ENCODE data around the gene CENPT. TPM values are rescaled to one million over a fixed set of nuclear protein-coding genes. Genes with fewer than 3 reads are reported as not detected.
A peak's percentile ranks its signal among the peaks of the same experiment; 100 is the strongest.
"Not testable (repeated sequence)": the region's sequence is repeated elsewhere in the genome, so short reads cannot be mapped to it uniquely, and the experiment has no call there.

CENPT gene
- polyA plus RNA-seq, 6 donors from 2014 or later, result 7.6 to 15.1 (median 9.2) TPM

DNA sequence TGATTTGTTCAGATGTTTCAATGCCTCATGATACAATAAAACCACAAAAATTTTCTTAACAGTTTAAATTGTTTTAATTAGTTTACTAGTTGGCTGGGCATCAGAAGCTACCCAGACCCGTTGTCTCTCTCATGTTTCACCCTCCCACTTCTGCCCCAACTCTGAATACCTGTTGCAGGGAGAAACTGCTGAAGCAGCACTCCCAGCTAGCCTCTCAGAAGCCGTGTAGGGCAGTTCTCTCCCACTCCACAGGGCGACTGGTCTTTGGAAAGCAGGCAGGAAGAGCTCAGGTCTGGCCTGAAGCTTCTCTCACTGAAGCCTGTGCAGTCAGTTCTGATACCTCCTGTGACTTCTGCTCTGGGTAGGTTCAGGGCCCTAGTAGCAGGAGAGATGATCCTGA lies 23.8 kb upstream of the CENPT start:
- DNase-seq, result no peak
- Mint-ChIP-seq H3K9me3 (no peaks in the 10 kb centered on the region), H3K36me3 (no peaks in the 10 kb centered on the region), H3K27ac (peak overlapping the region in 2 of 6 donors; percentile 43 to 54), H3K4me3 (peak overlapping the region in 5 of 8 donors; percentile 62 to 91 (median 89)), H3K4me1 (peaks cover 31 to 38% (median 37%) of the 10 kb centered on the region in 3 donors), H3K27me3 (no peaks in the 10 kb centered on the region)
- ATAC-seq (ENCODE audit: low read depth in 2 of 2), result no peak

- Mint-ChIP-seq H3K4me3 (no peak overlapping the region), H3K27ac (peak overlapping the region in 1 of 6 donors; percentile 72), H3K4me1 (peaks cover 19 to 27% (median 22%) of the 10 kb centered on the region in 3 donors), H3K9me3 (no peaks in the 10 kb centered on the region), H3K36me3 (no peaks in the 10 kb centered on the region), H3K27me3 (no peaks in the 10 kb centered on the region)
- ATAC-seq (ENCODE audit: low read depth in 2 of 2), result no peak
- no peak for DNase-seq
Observed at GRCh38 chr16:67869653-67870052, 22.2 kb upstream of the CENPT start.

GRCh38 chr16:67868290-67868689 lies 20.8 kb upstream of the CENPT start:
- Mint-ChIP-seq H3K36me3 (no peaks in the 10 kb centered on the region), H3K27me3 (no peaks in the 10 kb centered on the region), H3K4me1 (peaks cover 10 to 16% (median 11%) of the 10 kb centered on the region in 3 donors), H3K9me3 (no peaks in the 10 kb centered on the region), H3K27ac (peak overlapping the region in 1 of 6 donors; percentile 27), H3K4me3 (no peak overlapping the region)
- DNase-seq (no peak), ATAC-seq (ENCODE audit: low read depth in 2 of 2) (no peak)

DNA sequence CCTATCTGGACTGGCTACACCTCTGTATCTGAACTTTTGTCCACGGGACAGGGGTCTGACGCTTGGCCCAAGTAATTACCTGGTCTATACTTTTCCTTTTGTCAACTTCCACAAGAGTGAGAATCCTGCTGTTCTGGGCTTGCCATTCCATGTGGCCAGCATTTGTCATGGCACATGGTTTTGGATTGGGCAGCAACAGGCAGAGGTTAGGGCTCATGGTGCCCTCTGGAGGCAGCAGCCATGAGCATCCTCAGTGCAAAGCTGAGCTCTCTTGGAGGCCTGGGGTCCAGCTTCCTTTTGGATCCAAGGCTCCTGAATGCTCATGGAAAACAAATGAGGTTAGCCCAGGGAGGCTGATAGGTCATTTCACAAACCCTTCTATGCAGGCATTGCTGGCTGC lies 17.8 kb upstream of the CENPT start:
- Mint-ChIP-seq H3K4me1 (peaks cover 9 to 17% (median 9%) of the 10 kb centered on the region in 3 donors), H3K27ac (no peak overlapping the region), H3K4me3 (no peak overlapping the region), H3K36me3 (no peaks in the 10 kb centered on the region), H3K9me3 (no peaks in the 10 kb centered on the region), H3K27me3 (no peaks in the 10 kb centered on the region)
- no peak for DNase-seq
- no peak for ATAC-seq (ENCODE audit: low read depth in 2 of 2)

- no peak for DNase-seq
- no peaks in the 10 kb centered on the region for H3K36me3 Mint-ChIP-seq
- H3K27ac Mint-ChIP-seq, result peak overlapping the region in 3 of 6 donors; percentile 10 to 80 (median 36)
- no peaks in the 10 kb centered on the region for H3K9me3 Mint-ChIP-seq
- no peak for ATAC-seq (ENCODE audit: low read depth in 2 of 2)
- H3K4me3 Mint-ChIP-seq, result no peak overlapping the region
- peaks cover 9 to 17% (median 9%) of the 10 kb centered on the region in 3 donors for H3K4me1 Mint-ChIP-seq
- H3K27me3 Mint-ChIP-seq, result no peaks in the 10 kb centered on the region
Observed at GRCh38 chr16:67864594-67864993, 17.1 kb upstream of the CENPT start.

DNA sequence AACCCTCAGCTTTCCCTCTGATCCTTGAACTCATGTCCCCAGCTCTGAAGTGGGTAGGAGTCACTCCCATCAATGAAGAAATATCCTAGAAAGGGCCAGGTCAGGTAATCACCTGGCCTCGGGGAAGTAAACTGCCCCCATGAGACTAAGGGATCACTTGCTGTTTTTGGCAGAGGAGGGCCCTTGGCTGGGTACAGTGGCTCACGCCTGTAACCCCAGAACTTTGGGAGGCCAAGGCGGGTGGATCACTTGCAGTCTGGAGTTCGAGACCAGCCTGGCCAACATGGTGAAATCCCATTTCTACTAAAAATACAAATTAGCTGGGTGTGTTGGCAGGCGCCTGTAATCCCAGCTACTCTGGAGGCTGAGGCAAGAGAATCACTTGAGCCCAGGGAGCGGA lies 16.6 kb upstream of the CENPT start:
- not testable (repeated sequence) for H3K9me3 Mint-ChIP-seq; H3K4me3 Mint-ChIP-seq; H3K27me3 Mint-ChIP-seq; ATAC-seq (ENCODE audit: low read depth in 2 of 2); DNase-seq; H3K36me3 Mint-ChIP-seq
- Mint-ChIP-seq H3K4me1 (peaks cover 9 to 17% (median 10%) of the 10 kb centered on the region in 3 donors), H3K27ac (peak overlapping the region in 1 of 6 donors; percentile 10)

- no peaks in the 10 kb centered on the region for H3K27me3 Mint-ChIP-seq
- H3K9me3 Mint-ChIP-seq, result no peaks in the 10 kb centered on the region
- peaks cover 13 to 27% (median 18%) of the 10 kb centered on the region in 3 donors for H3K4me1 Mint-ChIP-seq
- H3K36me3 Mint-ChIP-seq, result no peaks in the 10 kb centered on the region
- ATAC-seq (ENCODE audit: low read depth in 2 of 2) (no peak), DNase-seq (no peak)
- H3K27ac Mint-ChIP-seq, result peak overlapping the region in 1 of 6 donors; percentile 50
- H3K4me3 Mint-ChIP-seq, result no peak overlapping the region
Observed at GRCh38 chr16:67862623-67863583, 15.4 kb upstream of the CENPT start.

- H3K27ac Mint-ChIP-seq, result peak overlapping the region in 1 of 6 donors; percentile 60
- H3K36me3 Mint-ChIP-seq, result no peaks in the 10 kb centered on the region
- H3K27me3 Mint-ChIP-seq, result no peaks in the 10 kb centered on the region
- H3K9me3 Mint-ChIP-seq, result no peaks in the 10 kb centered on the region
- ATAC-seq (ENCODE audit: low read depth in 2 of 2) (no peak), DNase-seq (no peak)
- H3K4me1 Mint-ChIP-seq, result peaks cover 23 to 37% (median 28%) of the 10 kb centered on the region in 3 donors
- H3K4me3 Mint-ChIP-seq, result no peak overlapping the region
Observed at GRCh38 chr16:67861877-67862276, 14.4 kb upstream of the CENPT start.

GRCh38 chr16:67860589-67861398 lies 13.3 kb upstream of the CENPT start:
- no peak for ATAC-seq (ENCODE audit: low read depth in 2 of 2)
- H3K4me3 Mint-ChIP-seq, result no peak overlapping the region
- DNase-seq, result no peak
- peak overlapping the region in 1 of 6 donors; percentile 11 for H3K27ac Mint-ChIP-seq
- no peaks in the 10 kb centered on the region for H3K27me3 Mint-ChIP-seq
- H3K36me3 Mint-ChIP-seq, result no peaks in the 10 kb centered on the region
- H3K9me3 Mint-ChIP-seq, result no peaks in the 10 kb centered on the region
- H3K4me1 Mint-ChIP-seq, result peaks cover 25 to 40% (median 31%) of the 10 kb centered on the region in 3 donors

DNA sequence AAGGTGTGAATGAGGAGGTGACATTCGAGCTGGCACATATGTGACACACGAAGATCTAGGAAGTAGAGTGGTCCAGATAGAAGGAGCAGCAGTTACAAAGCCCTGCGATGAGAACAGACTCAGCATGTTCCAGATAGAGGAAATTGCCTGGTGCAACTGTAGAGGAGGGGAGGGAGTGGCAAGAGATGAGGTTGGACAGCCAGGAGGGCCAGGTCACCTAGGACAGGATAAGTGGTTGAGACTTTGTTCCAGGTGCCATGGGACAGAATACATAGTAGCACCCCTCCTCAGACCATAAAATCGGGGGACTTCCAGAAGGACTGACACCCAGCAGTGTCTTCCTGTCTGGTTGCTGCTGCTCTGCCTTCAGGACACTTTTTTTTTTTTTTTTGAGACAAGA lies 11.0 kb upstream of the CENPT start:
- ATAC-seq (ENCODE audit: low read depth in 2 of 2) (no peak), DNase-seq (no peak)
- peaks cover 25 to 40% (median 36%) of the 10 kb centered on the region in 3 donors for H3K4me1 Mint-ChIP-seq
- H3K9me3 Mint-ChIP-seq, result no peaks in the 10 kb centered on the region
- no peak overlapping the region for H3K4me3 Mint-ChIP-seq
- peak overlapping the region in 3 of 6 donors; percentile 33 to 87 (median 80) for H3K27ac Mint-ChIP-seq
- no peaks in the 10 kb centered on the region for H3K27me3 Mint-ChIP-seq
- H3K36me3 Mint-ChIP-seq, result no peaks in the 10 kb centered on the region

GRCh38 chr16:67857547-67858233 lies 10.2 kb upstream of the CENPT start:
- Mint-ChIP-seq H3K9me3 (no peaks in the 10 kb centered on the region), H3K27me3 (no peaks in the 10 kb centered on the region), H3K36me3 (no peaks in the 10 kb centered on the region), H3K4me3 (peak overlapping the region in 1 of 8 donors; percentile 50), H3K4me1 (peaks cover 25 to 40% (median 36%) of the 10 kb centered on the region in 3 donors), H3K27ac (peak overlapping the region in 2 of 6 donors; percentile 15 to 19)
- DNase-seq, result no peak
- peak in 1 of 2 donors; percentile 43 for ATAC-seq (ENCODE audit: low read depth in 2 of 2)

- Mint-ChIP-seq H3K36me3 (no peaks in the 10 kb centered on the region), H3K4me3 (no peak overlapping the region), H3K27me3 (no peaks in the 10 kb centered on the region), H3K9me3 (no peaks in the 10 kb centered on the region), H3K27ac (peak overlapping the region in 3 of 6 donors; percentile 17 to 52 (median 19)), H3K4me1 (peaks cover 25 to 38% (median 36%) of the 10 kb centered on the region in 3 donors)
- ATAC-seq (ENCODE audit: low read depth in 2 of 2), result no peak
- no peak for DNase-seq
Observed at GRCh38 chr16:67856927-67857546, 9.5 kb upstream of the CENPT start.
